IPS DF 6.9 (cell line): ENCODE measurements around the gene TAS2R38.
"Not testable (repeated sequence)": the region's sequence is repeated elsewhere in the genome, so short reads cannot be mapped to it uniquely, and the experiment has no call there.

ENCODE experiments used
- DNase-seq: peaks from one replicate; pipeline ENCODE4 v3.0.0-alpha.2; 2013; ENCODE audit warnings: low read depth, low spot score
- H3K27ac ChIP-seq: one replicate; pipeline ENCODE4 v1.5.1; 2013; ENCODE audit warnings: low read length, control low read depth
- H3K27me3 ChIP-seq: 2 replicates; pipeline ENCODE4 v1.6.1; 2013; ENCODE audit warnings: mild to moderate bottlenecking, low read length; ENCODE audit not compliant: control insufficient read depth, insufficient read depth
- H3K36me3 ChIP-seq: 2 replicates; pipeline ENCODE4 v1.6.1; 2013; ENCODE audit warnings: low read length; ENCODE audit not compliant: control insufficient read depth, insufficient read depth
- H3K4me1 ChIP-seq: 2 replicates; pipeline ENCODE4 v1.6.1; 2013; ENCODE audit warnings: low read length; ENCODE audit not compliant: control insufficient read depth, insufficient read depth
- H3K4me3 ChIP-seq: 2 replicates; pipeline ENCODE4 v1.5.1; 2013; ENCODE audit warnings: mild to moderate bottlenecking, low read length
- H3K9me3 ChIP-seq: 2 replicates; pipeline ENCODE4 v1.6.1; 2013; ENCODE audit warnings: low read length, inconsistent platforms; ENCODE audit not compliant: control insufficient read depth, insufficient read depth
- WGBS: extraction: QIAGEN DNeasy Blood & Tissue Kit; methylation state at CpG from one replicate; pipeline ENCODE4 v1.1.7; 2013; ENCODE audit warnings: mixed read lengths, missing lambda C conversion rate; ENCODE audit not compliant: insufficient read length, insufficient coverage; 5-methylcytosine and 5-hydroxymethylcytosine counted together

TAS2R38 gene

DNA sequence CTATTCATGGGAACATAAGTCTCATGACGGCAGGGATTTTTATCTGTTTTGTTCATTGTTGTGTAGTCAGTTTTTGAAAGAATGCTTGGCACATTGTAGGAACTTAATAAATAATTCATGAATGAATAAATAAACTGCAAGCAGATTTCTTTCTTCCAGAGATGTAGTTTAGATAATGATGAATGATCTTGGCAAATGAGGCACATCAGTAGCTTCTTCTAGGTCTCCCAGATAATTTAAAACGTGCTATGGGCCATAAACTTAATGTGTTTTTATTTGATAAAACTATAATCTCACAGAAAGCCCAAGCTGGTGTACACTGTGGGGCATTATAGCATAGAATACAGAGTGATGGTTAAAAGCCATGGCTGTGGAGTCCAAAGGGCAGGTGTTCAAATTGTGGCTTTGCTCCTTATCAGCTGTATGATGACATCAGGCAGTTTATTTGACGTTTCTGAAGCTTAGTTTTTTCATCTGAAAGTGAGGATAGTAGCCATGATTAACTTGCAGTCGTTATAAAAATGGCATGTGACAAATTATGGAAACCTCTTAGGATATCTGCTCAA lies 25.6 kb upstream of the TAS2R38 start:
- Histone ChIP-seq H3K27me3 (no peaks in the 10 kb centered on the region), H3K4me1 (no peaks in the 10 kb centered on the region), H3K4me3 (no peak overlapping the region), H3K27ac (no peak overlapping the region), H3K36me3 (no peaks in the 10 kb centered on the region), H3K9me3 (no peaks in the 10 kb centered on the region)
- no peak for DNase-seq
- no CpG with 5 or more reads among the region's 4 CpGs for WGBS

DNA sequence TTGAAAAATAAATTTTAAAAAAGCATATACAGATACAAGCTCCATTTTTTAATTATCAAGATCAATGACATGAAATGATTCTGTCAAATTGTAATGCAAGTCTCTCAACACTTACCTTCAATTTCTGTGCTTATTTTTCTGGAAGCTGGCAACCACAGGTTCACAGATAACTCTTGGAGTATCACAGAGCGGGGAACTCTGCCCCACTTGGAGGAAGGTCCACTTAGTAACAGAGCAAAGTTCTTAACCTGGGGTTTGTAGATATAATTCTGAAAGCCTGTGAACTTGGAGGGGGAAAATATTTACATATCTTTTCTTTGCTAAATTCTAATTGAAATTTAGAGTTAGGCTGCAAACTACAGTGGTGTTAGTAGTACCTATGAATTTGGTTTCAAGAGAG lies 19.8 kb upstream of the TAS2R38 start:
- Histone ChIP-seq H3K27ac (no peak overlapping the region), H3K9me3 (no peaks in the 10 kb centered on the region), H3K27me3 (no peaks in the 10 kb centered on the region), H3K36me3 (no peaks in the 10 kb centered on the region), H3K4me1 (no peaks in the 10 kb centered on the region), H3K4me3 (no peak overlapping the region)
- WGBS = no CpG with 5 or more reads among the region's 1 CpG
- DNase-seq = no peak

DNA sequence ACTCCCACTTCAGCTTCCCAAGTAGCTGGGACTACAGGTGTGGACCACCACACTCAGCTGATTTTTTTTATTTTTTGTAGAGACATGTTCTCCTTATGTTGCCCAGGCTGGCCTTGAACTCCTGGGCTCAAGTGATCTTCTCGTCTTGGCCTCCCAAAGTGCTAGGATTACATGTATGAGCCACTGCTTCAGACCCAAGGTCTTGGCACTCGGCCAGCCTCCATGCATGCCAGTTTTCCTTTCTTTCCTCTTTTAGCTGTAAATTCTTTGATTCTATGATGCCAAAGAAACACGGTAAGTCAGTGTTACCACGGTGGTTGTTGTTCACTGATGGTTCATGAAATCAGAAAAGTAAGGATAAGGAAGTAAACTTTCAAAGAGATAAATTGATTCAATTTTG lies 19.1 kb upstream of the TAS2R38 start:
- DNase-seq = no peak
- Histone ChIP-seq H3K36me3 (no peaks in the 10 kb centered on the region), H3K27ac (no peak overlapping the region), H3K4me3 (no peak overlapping the region), H3K27me3 (no peaks in the 10 kb centered on the region), H3K9me3 (no peaks in the 10 kb centered on the region), H3K4me1 (no peaks in the 10 kb centered on the region)
- WGBS = no CpG with 5 or more reads among the region's 4 CpGs

DNA sequence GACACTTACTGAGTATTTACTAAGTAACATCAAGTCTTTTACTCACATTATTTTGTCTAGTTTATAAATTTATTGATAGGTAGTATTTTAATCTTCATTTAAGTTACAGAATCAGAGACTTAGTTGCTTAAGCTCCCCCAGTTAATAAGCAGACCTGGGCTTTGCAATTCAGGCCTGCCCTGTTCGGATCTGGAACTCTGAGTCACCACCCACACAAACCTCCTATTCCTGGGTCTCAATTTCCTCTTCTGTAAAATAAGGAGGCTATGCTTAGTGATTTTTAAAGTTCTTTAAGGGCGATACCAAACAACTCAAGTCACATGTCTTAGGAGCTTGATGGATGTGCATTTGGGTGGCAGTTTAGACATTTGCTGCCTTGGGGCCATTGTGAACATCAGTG lies 18.6 kb upstream of the TAS2R38 start:
- Histone ChIP-seq H3K27me3 (no peaks in the 10 kb centered on the region), H3K36me3 (no peaks in the 10 kb centered on the region), H3K27ac (no peak overlapping the region), H3K9me3 (no peaks in the 10 kb centered on the region), H3K4me1 (no peaks in the 10 kb centered on the region), H3K4me3 (no peak overlapping the region)
- no peak for DNase-seq
- WGBS = no CpG with 5 or more reads among the region's 2 CpGs

DNA sequence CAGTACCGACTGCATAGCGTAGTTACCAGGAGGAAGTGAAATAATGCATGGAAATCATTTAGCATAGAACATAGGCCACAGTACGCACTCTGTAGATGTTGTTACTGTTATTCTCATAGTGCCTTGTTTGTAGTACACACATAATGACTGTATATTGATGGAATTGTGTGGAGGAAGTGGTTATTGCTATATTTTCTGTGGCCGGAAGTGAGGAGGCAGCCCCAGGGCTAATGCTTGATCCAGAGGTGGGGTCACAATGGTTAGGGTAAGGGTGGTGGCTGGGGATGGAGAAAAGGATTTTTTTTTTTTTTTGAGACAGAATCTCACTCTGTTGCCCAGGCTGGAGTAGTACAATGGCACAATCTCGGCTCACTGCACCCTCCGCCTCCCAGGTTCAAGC lies 17.6 kb upstream of the TAS2R38 start:
- no CpG with 5 or more reads among the region's 6 CpGs for WGBS
- no peaks in the 10 kb centered on the region; the same call in 1 of the 2 replicates for H3K9me3 ChIP-seq
- H3K27me3 ChIP-seq = no peaks in the 10 kb centered on the region
- no peak for DNase-seq
- H3K36me3 ChIP-seq = no peaks in the 10 kb centered on the region
- no peak overlapping the region for H3K4me3 ChIP-seq
- no peak overlapping the region for H3K27ac ChIP-seq
- H3K4me1 ChIP-seq = no peaks in the 10 kb centered on the region

DNA sequence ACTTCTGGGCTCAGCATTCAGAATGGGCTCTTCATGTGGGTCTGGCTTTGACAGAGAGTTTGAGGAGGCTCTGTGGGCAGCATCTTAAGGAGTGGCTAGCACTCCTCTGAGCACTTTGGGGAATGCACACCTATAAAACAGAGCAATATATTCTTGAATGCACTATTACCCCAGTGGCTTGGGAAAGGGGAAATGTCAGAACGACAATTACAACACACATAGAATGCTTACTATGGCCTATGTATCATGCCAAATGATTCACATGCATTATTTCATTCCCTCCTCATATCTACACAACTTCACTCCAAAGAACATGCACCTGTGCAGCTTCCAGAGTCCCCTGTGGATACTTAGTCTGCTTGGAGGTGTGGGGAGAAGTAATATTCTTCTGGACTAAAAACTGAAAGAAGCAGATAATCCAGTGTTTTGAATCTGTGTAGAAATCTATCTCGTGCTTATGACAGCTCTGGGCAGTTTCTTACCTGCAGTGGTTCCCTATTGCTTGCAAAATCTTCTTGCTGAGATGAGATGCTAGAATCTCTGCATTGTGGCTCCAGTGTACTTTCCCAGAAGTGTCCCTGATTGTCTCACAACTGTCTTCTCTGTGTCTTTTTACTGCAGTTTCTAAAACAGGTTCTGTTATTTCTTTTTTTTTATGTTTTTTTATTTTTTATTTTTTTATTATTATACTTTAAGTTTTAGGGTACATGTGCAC lies 16.6 kb upstream of the TAS2R38 start:
- H3K27ac ChIP-seq = no peak overlapping the region
- H3K4me1 ChIP-seq = no peaks in the 10 kb centered on the region
- no peaks in the 10 kb centered on the region for H3K27me3 ChIP-seq
- no peak overlapping the region for H3K4me3 ChIP-seq
- no peaks in the 10 kb centered on the region; the same call in 1 of the 2 replicates for H3K9me3 ChIP-seq
- DNase-seq = no peak
- H3K36me3 ChIP-seq = no peaks in the 10 kb centered on the region
- no CpG with 5 or more reads among the region's 2 CpGs for WGBS

DNA sequence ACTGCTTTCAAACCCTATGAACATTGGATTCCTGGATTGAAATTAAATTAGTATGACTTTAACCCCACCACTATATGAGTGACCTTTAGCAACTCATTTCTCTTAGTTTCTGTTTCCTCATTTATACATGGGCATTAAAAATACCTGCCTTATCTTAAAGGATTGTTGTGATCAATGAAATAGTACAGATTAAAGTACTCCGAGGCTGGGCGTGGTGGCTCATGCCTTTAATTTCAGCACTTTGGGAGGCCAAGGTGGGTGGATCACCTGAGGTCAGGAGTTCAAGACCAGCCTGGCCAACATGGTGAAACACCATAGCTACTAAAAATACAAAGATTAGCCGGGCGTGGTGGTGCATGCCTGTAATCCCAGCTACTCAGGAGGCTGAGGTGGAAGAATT lies 14.2 kb upstream of the TAS2R38 start:
- H3K4me3 ChIP-seq, H3K4me1 ChIP-seq, H3K36me3 ChIP-seq, H3K27me3 ChIP-seq, DNase-seq, H3K27ac ChIP-seq, H3K9me3 ChIP-seq: not testable (repeated sequence)
- WGBS = no CpG with 5 or more reads among the region's 4 CpGs

DNA sequence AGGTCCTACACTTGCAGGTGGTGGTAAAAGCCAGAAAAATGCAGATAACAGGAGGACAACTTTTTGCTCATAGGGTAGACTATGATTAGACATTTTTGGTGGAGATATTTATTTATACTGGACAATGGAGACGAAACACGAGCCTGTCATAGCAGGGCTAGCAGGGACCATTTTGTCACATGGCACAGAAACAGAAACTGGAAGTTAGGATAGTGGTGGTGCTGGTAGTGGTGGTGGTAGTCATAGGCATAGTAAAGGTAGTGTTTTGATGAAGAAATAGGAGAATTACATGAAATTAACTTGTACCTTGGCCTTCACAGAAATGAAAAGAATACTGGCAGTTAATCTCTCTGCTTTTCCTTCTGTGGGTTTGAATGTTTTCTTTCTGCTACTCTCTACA lies 13.3 kb upstream of the TAS2R38 start:
- no CpG with 5 or more reads among the region's 2 CpGs for WGBS
- no peak overlapping the region for H3K27ac ChIP-seq
- no peaks in the 10 kb centered on the region; the same call in 1 of the 2 replicates for H3K9me3 ChIP-seq
- no peak for DNase-seq
- no peaks in the 10 kb centered on the region for H3K27me3 ChIP-seq
- H3K4me3 ChIP-seq = no peak overlapping the region
- H3K36me3 ChIP-seq = no peaks in the 10 kb centered on the region
- no peaks in the 10 kb centered on the region for H3K4me1 ChIP-seq

DNA sequence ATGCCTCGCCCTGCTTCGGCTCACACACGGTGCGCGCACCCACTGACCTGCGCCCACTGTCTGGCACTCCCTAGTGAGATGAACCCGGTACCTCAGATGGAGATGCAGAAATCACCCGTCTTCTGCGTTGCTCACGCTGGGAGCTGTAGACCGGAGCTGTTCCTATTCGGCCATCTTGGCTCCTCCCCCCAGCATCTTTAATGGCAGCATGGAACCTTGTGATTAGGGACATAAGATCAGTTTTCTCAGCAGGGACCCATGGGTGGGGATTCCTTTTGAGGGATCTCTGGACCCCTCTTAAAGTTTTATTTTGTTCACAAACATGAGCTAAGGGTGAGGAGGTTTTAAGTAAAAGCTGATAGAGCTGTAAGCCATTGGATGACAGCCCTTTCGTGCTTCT lies 12.4 kb upstream of the TAS2R38 start:
- H3K4me1 ChIP-seq, H3K4me3 ChIP-seq, H3K27me3 ChIP-seq, H3K9me3 ChIP-seq, H3K27ac ChIP-seq, DNase-seq, H3K36me3 ChIP-seq: not testable (repeated sequence)
- no CpG with 5 or more reads among the region's 13 CpGs for WGBS

DNA sequence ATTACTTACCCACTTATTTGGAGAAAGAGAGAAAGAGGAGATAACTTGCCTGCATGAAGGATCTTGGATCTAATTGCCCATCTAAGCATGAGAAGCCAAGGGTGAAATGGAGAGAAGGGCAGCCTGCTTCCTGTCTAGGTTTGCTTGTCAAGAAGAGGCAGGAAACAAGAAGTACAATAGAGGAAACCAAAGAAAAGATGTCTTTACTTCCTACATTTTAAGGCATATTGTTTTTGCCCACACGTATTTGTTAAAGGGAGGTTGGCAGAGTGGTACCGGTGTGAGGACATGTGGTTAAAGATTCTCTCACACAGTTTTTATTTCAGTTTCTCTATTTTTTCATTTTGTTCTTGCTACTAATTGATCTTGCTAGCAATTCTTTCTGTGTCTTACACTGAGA lies 6.0 kb upstream of the TAS2R38 start:
- Histone ChIP-seq H3K27me3 (no peaks in the 10 kb centered on the region), H3K4me1 (no peaks in the 10 kb centered on the region), H3K27ac (no peak overlapping the region), H3K9me3 (no peaks in the 10 kb centered on the region), H3K36me3 (no peaks in the 10 kb centered on the region), H3K4me3 (no peak overlapping the region)
- no CpG with 5 or more reads among the region's 2 CpGs for WGBS
- DNase-seq = no peak

DNA sequence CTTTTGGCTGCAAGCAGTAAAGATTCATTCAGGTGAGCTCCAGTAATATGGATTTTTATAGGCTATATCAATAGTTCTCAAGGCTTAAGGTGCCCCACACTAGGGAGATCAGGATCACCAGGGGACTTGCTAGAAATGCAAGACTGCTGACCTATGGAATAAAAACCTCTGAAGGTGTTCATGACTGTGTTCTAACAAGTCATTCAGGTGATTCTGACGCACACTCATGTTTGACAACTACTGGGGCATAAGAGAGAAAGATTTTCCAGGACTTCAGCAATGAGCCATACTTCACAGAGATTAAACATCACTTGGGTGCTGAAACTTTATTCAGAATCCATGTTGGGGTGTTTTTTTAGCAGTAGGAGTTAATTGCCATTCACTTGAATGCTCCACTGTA lies 4.8 kb upstream of the TAS2R38 start:
- no peak overlapping the region for H3K27ac ChIP-seq
- no peaks in the 10 kb centered on the region for H3K9me3 ChIP-seq
- no CpG with 5 or more reads among the region's 1 CpG for WGBS
- H3K27me3 ChIP-seq = no peaks in the 10 kb centered on the region
- H3K4me1 ChIP-seq = no peaks in the 10 kb centered on the region
- no peak for DNase-seq
- H3K36me3 ChIP-seq = no peaks in the 10 kb centered on the region
- H3K4me3 ChIP-seq = no peak overlapping the region
